Sigmoid colon (tissue), 7 donors: ENCODE results near the gene EBLN2. TPM values are rescaled to one million over a fixed set of nuclear protein-coding genes. Genes with fewer than 3 reads are reported as not detected.
"Not testable (repeated sequence)": the region's sequence is repeated elsewhere in the genome, so short reads cannot be mapped to it uniquely, and the experiment has no call there.

Experiments
- DNase-seq: peaks from one replicate; pipeline ENCODE4 v3.0.0-alpha.2; 2019
- H3K27ac ChIP-seq, 4 donors: fragments of 200-600 bp; sonication (generic); one replicate each; pipeline ENCODE4 v1.5.1; 2016 to 2019; ENCODE audit warnings: mild to moderate bottlenecking in 1 of 4
- H3K27me3 ChIP-seq, 3 donors: fragments of 200-600 bp; sonication (generic); one replicate each; pipeline ENCODE4 v1.5.1; 2019; ENCODE audit warnings: mild to moderate bottlenecking in 1 of 3
- H3K36me3 ChIP-seq, 4 donors: fragments of 200-600 bp; sonication (generic); one replicate each; pipeline ENCODE4 v1.5.1; 2016 to 2019
- H3K4me1 ChIP-seq, 4 donors: fragments of 200-600 bp; sonication (generic); one replicate each; pipeline ENCODE4 v1.5.1; 2017 to 2019
- H3K4me3 ChIP-seq, 4 donors: fragments of 200-600 bp; sonication (generic); one replicate each; pipeline ENCODE4 v1.5.1; 2017 to 2019; ENCODE audit warnings: mild to moderate bottlenecking in 2 of 4, moderate library complexity in 1 of 4
- H3K9me3 ChIP-seq, 4 donors: fragments of 200-600 bp in 3 of 4; sonication (generic) in 3 of 4; one replicate each; pipeline versions ENCODE4 v1.5.1 to v1.6.1; 2013 to 2019
- CTCF ChIP-seq, 4 experiments: fragments of 450-650 bp in 3 of 4; fragments of 200-600 bp in 1 of 4; IDR thresholded peaks; one replicate each; pipeline ENCODE4 v1.5.1; 2016 to 2019; ENCODE audit warnings: antibody characterized with exemption in 4 of 4, mild to moderate bottlenecking in 3 of 4, moderate library complexity in 2 of 4
- EP300 ChIP-seq, 4 donors: sonication (generic); formaldehyde crosslinking; IDR thresholded peaks; one replicate each; pipeline ENCODE4 v1.6.1; 2017; ENCODE audit warnings: antibody characterized with exemption in 4 of 4
- POLR2A ChIP-seq, 2 donors: fragments of 450-650 bp; IDR thresholded peaks; one replicate each; pipeline ENCODE4 v1.6.1; 2016; ENCODE audit warnings: antibody characterized with exemption in 2 of 2, mild to moderate bottlenecking in 2 of 2, moderate library complexity in 2 of 2
- POLR2AphosphoS5 ChIP-seq, 4 donors: sonication (generic); formaldehyde crosslinking; IDR thresholded peaks; one replicate each; pipeline ENCODE4 v1.6.1; 2017; ENCODE audit warnings: antibody characterized with exemption in 4 of 4
- WGBS, 2 donors: extraction: QIAGEN DNeasy Blood & Tissue Kit; methylation state at CpG; one replicate each; pipeline ENCODE4 v1.1.7; 2013; 5-methylcytosine and 5-hydroxymethylcytosine counted together
- intact Hi-C: fragments of 100-400 bp; cut with DNase I; formaldehyde crosslinking; loops from one replicate; pipeline ENCODE4 v1.15.1; 2023
- polyA plus RNA-seq, 3 donors: library from polyadenylated mRNA; stranded (reverse); fragments of 200-250 nt; gene quantifications; one replicate each; pipeline ENCODE4 v1.2.3, GENCODE V29; 2013
- total RNA-seq, 4 donors: library from RNA; depleted of rRNA; stranded (reverse); fragments of >200 nt; gene quantifications; one replicate each; pipeline ENCODE4 v1.1.0, GENCODE V29; 2016
- donor health status: healthy with polysubstance abuse.
- donor health status: Bipolar disorder and iron deficiency.
- donor health status: healthy.

The EBLN2 gene
- total and polyA plus RNA-seq, 7 donors = 1.1 to 14.7 (median 4.8) TPM; not detected in 2

- Histone ChIP-seq H3K4me1 (peaks cover 0 to 32% (median 18%) of the 10 kb centered on the region in 4 donors), H3K4me3 (no peak overlapping the region), H3K27ac (no peak overlapping the region), H3K9me3 (no peaks in the 10 kb centered on the region), H3K27me3 (no peaks in the 10 kb centered on the region), H3K36me3 (no peaks in the 10 kb centered on the region)
- TF ChIP-seq CTCF (IDR thresholded peaks at IDR 0.05) (no peak), EP300 (IDR thresholded peaks at IDR 0.05) (no peak), POLR2A (IDR thresholded peaks at IDR 0.05) (no peak), POLR2AphosphoS5 (IDR thresholded peaks at IDR 0.05) (no peak)
- 20 to 70% methylated on average over 8 of the region's 8 CpGs for WGBS, 2 donors
- intact Hi-C loops = loop anchor here (5.0 kb wide), 2 partner anchors 58 to 208 kb away; partner anchors contain the start of genes PPP4R2 and SHQ1
- no peak for DNase-seq
Measured at GRCh38 chr3:73055583-73055982, 5.9 kb upstream of the EBLN2 start.

- TF ChIP-seq POLR2AphosphoS5 (IDR thresholded peaks at IDR 0.05) = no peak
- peak; percentile 22 to 52 (median 42) for TF ChIP-seq CTCF (IDR thresholded peaks at IDR 0.05)
- 13 to 37% methylated on average over 5 of the region's 5 CpGs for WGBS, 2 donors
- intact Hi-C loops = loop anchor here (1.0 to 5.0 kb wide), 3 partner anchors 59 to 209 kb away; partner anchors contain the start of genes PPP4R2 and SHQ1
- Histone ChIP-seq H3K27me3 (no peaks in the 10 kb centered on the region), H3K4me1 (peaks cover 0 to 35% (median 18%) of the 10 kb centered on the region in 4 donors), H3K27ac (peak overlapping the region in 1 of 4 donors; percentile 21), H3K9me3 (no peaks in the 10 kb centered on the region), H3K36me3 (no peaks in the 10 kb centered on the region), H3K4me3 (no peak overlapping the region)
- DNase-seq = no peak
Measured at GRCh38 chr3:73056014-73056844, 5.2 kb upstream of the EBLN2 start.

DNA sequence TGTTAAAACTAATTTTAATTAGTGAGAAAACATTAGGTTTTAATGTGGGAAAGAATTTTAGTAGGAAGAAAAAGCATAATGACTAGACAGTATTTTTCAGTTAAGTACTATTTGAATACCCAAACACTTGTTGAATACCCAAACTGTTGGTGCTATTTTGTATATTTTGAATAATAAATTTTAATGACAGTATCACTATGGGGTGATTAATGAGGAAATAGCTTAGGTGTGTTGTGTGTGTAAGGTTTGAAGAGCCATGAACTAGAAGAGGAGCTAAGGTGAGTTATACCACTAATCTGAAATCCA, 4.7 kb upstream of the EBLN2 start:
- no peak overlapping the region for H3K27ac ChIP-seq
- no peaks in the 10 kb centered on the region for H3K9me3 ChIP-seq
- no peaks in the 10 kb centered on the region for H3K27me3 ChIP-seq
- intact Hi-C loops = loop anchor here (1.0 to 5.0 kb wide), 3 partner anchors 59 to 209 kb away; partner anchors contain the start of genes PPP4R2 and SHQ1
- no peak for DNase-seq
- H3K4me3 ChIP-seq = no peak overlapping the region
- H3K36me3 ChIP-seq = peaks cover 0 to 3% (median 0%) of the 10 kb centered on the region in 4 donors
- no peak for TF ChIP-seq POLR2AphosphoS5 (IDR thresholded peaks at IDR 0.05)
- no peak for TF ChIP-seq CTCF (IDR thresholded peaks at IDR 0.05)
- TF ChIP-seq POLR2A (IDR thresholded peaks at IDR 0.05) = no peak
- TF ChIP-seq EP300 (IDR thresholded peaks at IDR 0.05) = no peak
- peaks cover 0 to 35% (median 18%) of the 10 kb centered on the region in 4 donors for H3K4me1 ChIP-seq

GRCh38 chr3:73060302-73060723, 1.1 kb upstream of the EBLN2 start:
- no peak for TF ChIP-seq POLR2A (IDR thresholded peaks at IDR 0.05)
- no peak for TF ChIP-seq EP300 (IDR thresholded peaks at IDR 0.05)
- TF ChIP-seq CTCF (IDR thresholded peaks at IDR 0.05) = no peak
- TF ChIP-seq POLR2AphosphoS5 (IDR thresholded peaks at IDR 0.05) = no peak
- H3K4me3 ChIP-seq = no peak overlapping the region
- DNase-seq = no peak
- no peak overlapping the region for H3K27ac ChIP-seq
- H3K27me3 ChIP-seq = no peaks in the 10 kb centered on the region
- no peaks in the 10 kb centered on the region for H3K9me3 ChIP-seq
- 89 to 92% methylated on average over 1 of the region's 1 CpG for WGBS, 2 donors
- intact Hi-C loops = no loop called here
- H3K36me3 ChIP-seq = peaks cover 0 to 37% (median 12%) of the 10 kb centered on the region in 4 donors
- H3K4me1 ChIP-seq = peaks cover 0 to 19% (median 11%) of the 10 kb centered on the region in 4 donors

DNA sequence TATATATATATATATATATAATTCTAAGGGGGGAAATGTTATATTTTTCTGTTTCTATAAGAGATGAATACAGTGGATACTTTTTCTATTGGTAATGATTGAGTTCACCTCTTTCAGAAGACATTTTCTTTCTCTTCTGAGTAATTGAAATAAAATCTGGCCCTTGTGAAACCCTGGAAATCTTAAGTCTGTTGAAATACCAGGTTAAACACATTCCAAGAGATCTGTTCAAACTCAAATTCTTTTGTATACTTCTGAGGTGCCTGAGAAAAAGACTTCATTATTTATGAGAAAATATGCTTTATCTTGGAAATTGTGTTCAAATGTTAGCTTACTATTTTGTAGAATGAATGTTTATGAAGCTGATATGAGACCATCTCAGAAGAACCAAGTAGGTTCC, 4.8 kb downstream of the EBLN2 start:
- DNase-seq, H3K4me1 ChIP-seq, H3K27ac ChIP-seq, H3K9me3 ChIP-seq, intact Hi-C loops, H3K27me3 ChIP-seq, H3K4me3 ChIP-seq: not testable (repeated sequence)
- H3K36me3 ChIP-seq = peaks cover 0 to 42% (median 12%) of the 10 kb centered on the region in 4 donors
